ENCODE data around the gene FOXI1. TPM values are rescaled to one million over a fixed set of nuclear protein-coding genes. Genes with fewer than 3 reads are reported as not detected.

FOXI1 gene
- total RNA-seq, 2 donors from 2014 or later = not detected

- Mint-ChIP-seq H3K27ac (no peak overlapping the region), H3K36me3 (no peaks in the 10 kb centered on the region), H3K9me3 (no peaks in the 10 kb centered on the region)
- ATAC-seq (no peak), DNase-seq (ENCODE audit: low spot score in 2 of 2) (no peak)
Observed at GRCh38 chr5:170152767-170153166, 47.1 kb downstream of the FOXI1 start.

GRCh38 chr5:170154297-170154696 is 48.6 kb downstream of the FOXI1 start:
- Mint-ChIP-seq H3K9me3 (no peaks in the 10 kb centered on the region), H3K27ac (no peak overlapping the region), H3K36me3 (no peaks in the 10 kb centered on the region)
- DNase-seq (ENCODE audit: low spot score in 2 of 2) = no peak
- no peak for ATAC-seq

- Mint-ChIP-seq H3K27ac (no peak overlapping the region), H3K36me3 (no peaks in the 10 kb centered on the region), H3K9me3 (no peaks in the 10 kb centered on the region)
- ATAC-seq (no peak), DNase-seq (ENCODE audit: low spot score in 2 of 2) (no peak)
Observed at GRCh38 chr5:170154744-170155143, 49.0 kb downstream of the FOXI1 start.

- DNase-seq (ENCODE audit: low spot score in 2 of 2) = no peak
- H3K36me3 Mint-ChIP-seq = no peaks in the 10 kb centered on the region
- H3K27ac Mint-ChIP-seq = no peak overlapping the region
- ATAC-seq = no peak
- H3K9me3 Mint-ChIP-seq = no peaks in the 10 kb centered on the region
Observed at GRCh38 chr5:170155771-170156170, 50.1 kb downstream of the FOXI1 start.

GRCh38 chr5:170159101-170159698 is 53.5 kb downstream of the FOXI1 start:
- Mint-ChIP-seq H3K36me3 (no peaks in the 10 kb centered on the region), H3K9me3 (no peaks in the 10 kb centered on the region), H3K27ac (no peak overlapping the region)
- ATAC-seq (no peak), DNase-seq (ENCODE audit: low spot score in 2 of 2) (no peak)

Other genes starting within 250 kb of the FOXI1 start
- not detected for gene INSYN2B, start 125.4 kb upstream of the FOXI1 start, total RNA-seq
- not detected for gene C5orf58, start 127.1 kb downstream of the FOXI1 start, total RNA-seq
- 100 to 1,000 TPM; 173 to 194 TPM for gene LCP2, start 191.9 kb downstream of the FOXI1 start, total RNA-seq

All from activated naive CD4-positive, alpha-beta T cell treated with anti-CD3 and anti-CD28 coated beads, Interleukin-2, amount 50 U/mL, for 72 hours (primary cell).